MM.1S (cell line): ENCODE data around the gene NCCRP1.

ENCODE experiments used
- DNase-seq: peaks from one replicate; pipeline ENCODE4 v3.0.0-alpha.2; 2015
- H2AFZ ChIP-seq: fragments of 300-600 bp; sonication (generic); 2 replicates; pipeline ENCODE4 v1.6.0; 2016; ENCODE audit warnings: antibody characterized with exemption, low read length
- H3F3A ChIP-seq: fragments of 300-600 bp; sonication (generic); 2 replicates; pipeline ENCODE4 v1.6.1; 2016; ENCODE audit warnings: mild to moderate bottlenecking, antibody characterized with exemption, low read length, moderate library complexity, mixed read lengths; ENCODE audit not compliant: insufficient read depth
- H3K27ac ChIP-seq: fragments of 300-600 bp; sonication (generic); 2 replicates; pipeline ENCODE4 v1.5.1; 2016; ENCODE audit warnings: mild to moderate bottlenecking, low read length
- H3K27me3 ChIP-seq: fragments of 300-600 bp; sonication (generic); replicated peaks from 2 replicates; pipeline ENCODE4 v1.6.0; 2016; ENCODE audit warnings: low read length; ENCODE audit not compliant: insufficient read depth
- H3K36me3 ChIP-seq: fragments of 300-600 bp; sonication (generic); replicated peaks from 2 replicates; pipeline ENCODE4 v1.6.1; 2016; ENCODE audit warnings: mild to moderate bottlenecking, low read length, mixed read lengths; ENCODE audit not compliant: insufficient read depth
- H3K4me1 ChIP-seq: fragments of 300-600 bp; sonication (generic); 2 replicates; pipeline ENCODE4 v1.6.1; 2016; ENCODE audit warnings: low read length, mixed read lengths
- H3K4me2 ChIP-seq: fragments of 300-600 bp; sonication (generic); 2 replicates; pipeline ENCODE4 v1.6.0; 2016; ENCODE audit warnings: low read depth, low read length
- H3K4me3 ChIP-seq: fragments of 300-600 bp; sonication (generic); 2 replicates; pipeline ENCODE4 v1.5.1; 2016; ENCODE audit warnings: low read length, mixed read lengths
- H3K79me2 ChIP-seq: fragments of 300-600 bp; sonication (generic); 2 replicates; pipeline ENCODE4 v1.6.1; 2016; ENCODE audit warnings: mixed run types, low read length, mixed read lengths
- H3K9ac ChIP-seq: fragments of 300-600 bp; sonication (generic); 2 replicates; pipeline ENCODE4 v1.6.1; 2016; ENCODE audit warnings: low read length, mixed read lengths
- H3K9me2 ChIP-seq: fragments of 300-600 bp; sonication (generic); replicated peaks from 2 replicates; pipeline ENCODE4 v1.6.1; 2016; ENCODE audit warnings: mild to moderate bottlenecking, low read length, mixed read lengths; ENCODE audit not compliant: insufficient read depth
- H3K9me3 ChIP-seq: fragments of 300-600 bp; sonication (generic); replicated peaks from 2 replicates; pipeline ENCODE4 v1.6.1; 2016; ENCODE audit warnings: mild to moderate bottlenecking, low read length, mixed read lengths; ENCODE audit not compliant: insufficient read depth
- H4K20me1 ChIP-seq: fragments of 300-600 bp; sonication (generic); 2 replicates; pipeline ENCODE4 v1.6.1; 2016; ENCODE audit warnings: mild to moderate bottlenecking, low read length, moderate library complexity, mixed read lengths; ENCODE audit not compliant: insufficient read depth
- CTCF ChIP-seq: fragments of 300-600 bp; sonication (generic); IDR thresholded peaks from 2 replicates; pipeline ENCODE4 v1.5.1; 2016; ENCODE audit warnings: antibody characterized with exemption, low read length, mixed read lengths
- EZH2 ChIP-seq: fragments of 300-600 bp; sonication (generic); optimal IDR thresholded peaks from 2 replicates; pipeline ENCODE3; 2017; ENCODE audit warnings: low read depth, mild to moderate bottlenecking, antibody characterized with exemption, low read length, mixed read lengths
- EZH2phosphoT487 ChIP-seq: fragments of 300-600 bp; sonication (generic); IDR thresholded peaks from 2 replicates; pipeline ENCODE4 v1.6.1; 2018; ENCODE audit warnings: antibody characterized with exemption, low read length

The NCCRP1 gene

GRCh38 chr19:39150235-39150634 lies 46.5 kb upstream of the NCCRP1 start:
- no peak overlapping the region for H3K4me2 ChIP-seq
- no peak overlapping the region for H3K4me3 ChIP-seq
- H3F3A ChIP-seq = no peaks in the 10 kb centered on the region
- H3K27ac ChIP-seq = no peak overlapping the region
- peaks cover 18% of the 10 kb centered on the region for H3K79me2 ChIP-seq
- no peak overlapping the region for H2AFZ ChIP-seq
- H3K27me3 ChIP-seq = no peaks in the 10 kb centered on the region
- H3K9me2 ChIP-seq = no peaks in the 10 kb centered on the region
- no peaks in the 10 kb centered on the region for H3K4me1 ChIP-seq
- no peaks in the 10 kb centered on the region for H4K20me1 ChIP-seq
- no peaks in the 10 kb centered on the region for H3K36me3 ChIP-seq
- no peak overlapping the region for H3K9ac ChIP-seq
- no peaks in the 10 kb centered on the region for H3K9me3 ChIP-seq
- DNase-seq = no peak
- no peak for TF ChIP-seq EZH2
- no peak for TF ChIP-seq EZH2phosphoT487
- no peak for TF ChIP-seq CTCF

GRCh38 chr19:39150807-39151600 lies 45.8 kb upstream of the NCCRP1 start:
- Histone ChIP-seq H4K20me1 (no peaks in the 10 kb centered on the region), H3K9ac (no peak overlapping the region), H3K27ac (no peak overlapping the region), H3K9me2 (no peaks in the 10 kb centered on the region), H3K4me2 (no peak overlapping the region), H3K9me3 (no peaks in the 10 kb centered on the region), H3F3A (no peaks in the 10 kb centered on the region), H3K27me3 (no peaks in the 10 kb centered on the region), H2AFZ (no peak overlapping the region), H3K79me2 (peaks cover 17% of the 10 kb centered on the region), H3K4me1 (no peaks in the 10 kb centered on the region), H3K36me3 (no peaks in the 10 kb centered on the region), H3K4me3 (no peak overlapping the region)
- TF ChIP-seq CTCF = no peak
- no peak for TF ChIP-seq EZH2
- TF ChIP-seq EZH2phosphoT487 = no peak
- no peak for DNase-seq

GRCh38 chr19:39152066-39152465 lies 44.7 kb upstream of the NCCRP1 start:
- Histone ChIP-seq H3K9ac (no peak overlapping the region), H3K27ac (no peak overlapping the region), H3K9me2 (no peaks in the 10 kb centered on the region), H3K9me3 (no peaks in the 10 kb centered on the region), H3F3A (no peaks in the 10 kb centered on the region), H3K4me1 (no peaks in the 10 kb centered on the region), H3K79me2 (peaks cover 17% of the 10 kb centered on the region), H2AFZ (no peak overlapping the region), H3K4me2 (no peak overlapping the region), H4K20me1 (no peaks in the 10 kb centered on the region), H3K4me3 (no peak overlapping the region), H3K27me3 (no peaks in the 10 kb centered on the region), H3K36me3 (no peaks in the 10 kb centered on the region)
- TF ChIP-seq EZH2 (no peak), EZH2phosphoT487 (no peak), CTCF (no peak)
- no peak for DNase-seq
